ENCODE data around the gene ITIH5. TPM values are rescaled to one million over a fixed set of nuclear protein-coding genes. Genes with fewer than 3 reads are reported as not detected.

Gene ITIH5
- total and polyA plus RNA-seq, 9 of the 15 experiments (the other 6 are each of a cell fraction or from before 2014, with no cell fraction given) = 0.52 to 4.5 (median 2.6) TPM

DNA sequence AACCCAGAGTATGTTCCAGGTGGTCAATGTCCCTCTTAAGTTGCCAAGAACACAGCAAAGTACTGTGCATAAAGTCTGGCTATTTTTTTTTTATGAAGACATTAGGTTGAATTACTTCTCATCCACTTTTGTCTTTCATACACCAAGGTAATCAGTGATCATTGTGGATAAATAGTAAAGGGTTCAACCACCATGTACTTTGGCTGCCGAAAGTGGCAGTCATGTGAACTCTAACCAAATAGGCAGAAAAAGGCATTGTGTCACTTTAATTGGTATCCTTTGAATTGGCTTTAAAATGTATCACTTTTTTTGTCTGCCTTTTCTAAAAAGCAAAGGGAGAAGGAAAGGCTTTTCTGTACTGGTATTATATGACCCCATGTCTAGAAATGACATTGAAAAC lies 43.7 kb upstream of the ITIH5 start (continued):
- TF ChIP-seq MEIS2 (IDR thresholded peaks at IDR 0.05; ENCODE audit: partially characterized antibody) (no peak), HCFC1 (IDR thresholded peaks at IDR 0.05; ENCODE audit: low read depth, low read length) (no peak), ERF (CRISPR knock-in tag; IDR thresholded peaks at IDR 0.05) (no peak)

DNA sequence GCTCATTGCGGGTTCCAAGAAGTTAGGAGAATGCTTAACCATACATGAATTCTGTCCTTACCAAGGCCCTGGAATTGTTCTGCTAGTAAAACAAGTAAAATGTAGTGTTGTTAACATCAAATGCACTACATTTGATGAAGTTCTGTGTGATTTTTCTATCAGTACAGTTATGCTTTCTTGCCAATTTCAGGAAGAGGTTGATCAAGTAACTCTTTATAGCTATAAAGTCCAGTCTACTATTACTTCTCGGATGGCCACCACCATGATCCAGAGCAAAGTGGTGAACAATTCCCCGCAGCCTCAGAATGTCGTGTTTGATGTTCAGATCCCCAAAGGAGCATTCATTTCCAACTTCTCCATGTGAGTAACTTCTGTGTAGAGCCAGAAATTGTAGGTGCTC lies 42.1 kb upstream of the ITIH5 start:
- H4K20me1 ChIP-seq (replicated peaks; ENCODE audit: control insufficient read depth, insufficient read depth, low read length) = no peaks in the 10 kb centered on the region
- WGBS (ENCODE audit: insufficient coverage, low coverage, missing lambda C conversion rate) = 3% methylated on average over 4 of the region's 4 CpGs
- no TSS peak for BruUV-seq (replicated peaks)
- H3K9ac ChIP-seq (ENCODE audit: insufficient read depth in 1 of 2, low read depth in 2 of 2, low read length in 2 of 2) = no peak overlapping the region
- H3K27ac ChIP-seq (ENCODE audit: extremely low read depth, low read depth, low read length) = no peak overlapping the region
- H2AFZ ChIP-seq (ENCODE audit: low read depth, low read length) = no peak overlapping the region
- H3K79me2 ChIP-seq (ENCODE audit: control insufficient read depth, insufficient read depth, low read length) = no peaks in the 10 kb centered on the region
- H3K9me3 ChIP-seq (replicated peaks; ENCODE audit: control insufficient read depth, insufficient read depth, low read depth, low read length) = no peaks in the 10 kb centered on the region
- no peak overlapping the region for H3K4me3 ChIP-seq
- intact Hi-C loops (cut with micrococcal nuclease) = no loop called here
- ChIA-PET CTCF (ENCODE audit: low intra/inter-chr PET ratio) (no interaction called here), POLR2A (interaction anchor here (1.2 kb wide), 1 partner anchor 10 kb away, joined by 4 read pairs; no protein-coding TSS in a partner anchor)
- FAIRE-seq (no peak), ATAC-seq (no peak), DNase-seq (ENCODE audit: extremely low read depth in 1 of 4, low spot score in 3 of 4) (no peak)
- in situ Hi-C loops (cut with MboI) = no loop called here
- no peaks in the 10 kb centered on the region for H3K4me1 ChIP-seq (replicated peaks in 1 of 2; ENCODE audit: control insufficient read depth in 2 of 2, insufficient read depth in 2 of 2, low read length in 2 of 2)
- H3K9me1 ChIP-seq (ENCODE audit: control insufficient read depth, insufficient read depth, low read length) = no peaks in the 10 kb centered on the region
- peaks cover 21 to 27% of the 10 kb centered on the region in 2 experiments; a peak in 4 of 5 replicates for H3K27me3 ChIP-seq (ENCODE audit: control insufficient read depth in 2 of 2, insufficient read depth in 2 of 2, low read length in 2 of 2)
- H3K36me3 ChIP-seq (ENCODE audit: control insufficient read depth, insufficient read depth, low read length) = no peaks in the 10 kb centered on the region
- H3K4me2 ChIP-seq (ENCODE audit: insufficient read depth, low read length) = no peak overlapping the region
- TF ChIP-seq, protein P1, sequence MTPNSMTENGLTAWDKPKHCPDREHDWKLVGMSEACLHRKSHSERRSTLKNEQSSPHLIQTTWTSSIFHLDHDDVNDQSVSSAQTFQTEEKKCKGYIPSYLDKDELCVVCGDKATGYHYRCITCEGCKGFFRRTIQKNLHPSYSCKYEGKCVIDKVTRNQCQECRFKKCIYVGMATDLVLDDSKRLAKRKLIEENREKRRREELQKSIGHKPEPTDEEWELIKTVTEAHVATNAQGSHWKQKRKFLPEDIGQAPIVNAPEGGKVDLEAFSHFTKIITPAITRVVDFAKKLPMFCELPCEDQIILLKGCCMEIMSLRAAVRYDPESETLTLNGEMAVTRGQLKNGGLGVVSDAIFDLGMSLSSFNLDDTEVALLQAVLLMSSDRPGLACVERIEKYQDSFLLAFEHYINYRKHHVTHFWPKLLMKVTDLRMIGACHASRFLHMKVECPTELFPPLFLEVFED (CRISPR knock-in tag; conservative IDR thresholded peaks at IDR 0.05) = no peak
- TF ChIP-seq, protein P2, sequence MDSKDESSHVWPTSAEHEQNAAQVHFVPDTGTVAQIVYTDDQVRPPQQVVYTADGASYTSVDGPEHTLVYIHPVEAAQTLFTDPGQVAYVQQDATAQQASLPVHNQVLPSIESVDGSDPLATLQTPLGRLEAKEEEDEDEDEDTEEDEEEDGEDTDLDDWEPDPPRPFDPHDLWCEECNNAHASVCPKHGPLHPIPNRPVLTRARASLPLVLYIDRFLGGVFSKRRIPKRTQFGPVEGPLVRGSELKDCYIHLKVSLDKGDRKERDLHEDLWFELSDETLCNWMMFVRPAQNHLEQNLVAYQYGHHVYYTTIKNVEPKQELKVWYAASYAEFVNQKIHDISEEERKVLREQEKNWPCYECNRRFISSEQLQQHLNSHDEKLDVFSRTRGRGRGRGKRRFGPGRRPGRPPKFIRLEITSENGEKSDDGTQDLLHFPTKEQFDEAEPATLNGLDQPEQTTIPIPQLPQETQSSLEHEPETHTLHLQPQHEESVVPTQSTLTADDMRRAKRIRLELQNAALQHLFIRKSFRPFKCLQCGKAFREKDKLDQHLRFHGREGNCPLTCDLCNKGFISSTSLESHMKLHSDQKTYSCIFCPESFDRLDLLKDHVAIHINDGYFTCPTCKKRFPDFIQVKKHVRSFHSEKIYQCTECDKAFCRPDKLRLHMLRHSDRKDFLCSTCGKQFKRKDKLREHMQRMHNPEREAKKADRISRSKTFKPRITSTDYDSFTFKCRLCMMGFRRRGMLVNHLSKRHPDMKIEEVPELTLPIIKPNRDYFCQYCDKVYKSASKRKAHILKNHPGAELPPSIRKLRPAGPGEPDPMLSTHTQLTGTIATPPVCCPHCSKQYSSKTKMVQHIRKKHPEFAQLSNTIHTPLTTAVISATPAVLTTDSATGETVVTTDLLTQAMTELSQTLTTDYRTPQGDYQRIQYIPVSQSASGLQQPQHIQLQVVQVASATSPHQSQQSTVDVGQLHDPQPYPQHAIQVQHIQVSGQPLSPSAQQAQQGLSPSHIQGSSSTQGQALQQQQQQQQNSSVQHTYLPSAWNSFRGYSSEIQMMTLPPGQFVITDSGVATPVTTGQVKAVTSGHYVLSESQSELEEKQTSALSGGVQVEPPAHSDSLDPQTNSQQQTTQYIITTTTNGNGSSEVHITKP (IDR thresholded peaks at IDR 0.05; ENCODE audit: partially characterized antibody) = no peak
- TF ChIP-seq PHF20 (IDR thresholded peaks at IDR 0.05; ENCODE audit: partially characterized antibody) = no peak
- TF ChIP-seq, protein P3, sequence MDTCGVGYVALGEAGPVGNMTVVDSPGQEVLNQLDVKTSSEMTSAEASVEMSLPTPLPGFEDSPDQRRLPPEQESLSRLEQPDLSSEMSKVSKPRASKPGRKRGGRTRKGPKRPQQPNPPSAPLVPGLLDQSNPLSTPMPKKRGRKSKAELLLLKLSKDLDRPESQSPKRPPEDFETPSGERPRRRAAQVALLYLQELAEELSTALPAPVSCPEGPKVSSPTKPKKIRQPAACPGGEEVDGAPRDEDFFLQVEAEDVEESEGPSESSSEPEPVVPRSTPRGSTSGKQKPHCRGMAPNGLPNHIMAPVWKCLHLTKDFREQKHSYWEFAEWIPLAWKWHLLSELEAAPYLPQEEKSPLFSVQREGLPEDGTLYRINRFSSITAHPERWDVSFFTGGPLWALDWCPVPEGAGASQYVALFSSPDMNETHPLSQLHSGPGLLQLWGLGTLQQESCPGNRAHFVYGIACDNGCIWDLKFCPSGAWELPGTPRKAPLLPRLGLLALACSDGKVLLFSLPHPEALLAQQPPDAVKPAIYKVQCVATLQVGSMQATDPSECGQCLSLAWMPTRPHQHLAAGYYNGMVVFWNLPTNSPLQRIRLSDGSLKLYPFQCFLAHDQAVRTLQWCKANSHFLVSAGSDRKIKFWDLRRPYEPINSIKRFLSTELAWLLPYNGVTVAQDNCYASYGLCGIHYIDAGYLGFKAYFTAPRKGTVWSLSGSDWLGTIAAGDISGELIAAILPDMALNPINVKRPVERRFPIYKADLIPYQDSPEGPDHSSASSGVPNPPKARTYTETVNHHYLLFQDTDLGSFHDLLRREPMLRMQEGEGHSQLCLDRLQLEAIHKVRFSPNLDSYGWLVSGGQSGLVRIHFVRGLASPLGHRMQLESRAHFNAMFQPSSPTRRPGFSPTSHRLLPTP (IDR thresholded peaks at IDR 0.05; ENCODE audit: borderline replicate concordance, extremely low read depth, insufficient read length) = no peak
- TF ChIP-seq, protein P4, sequence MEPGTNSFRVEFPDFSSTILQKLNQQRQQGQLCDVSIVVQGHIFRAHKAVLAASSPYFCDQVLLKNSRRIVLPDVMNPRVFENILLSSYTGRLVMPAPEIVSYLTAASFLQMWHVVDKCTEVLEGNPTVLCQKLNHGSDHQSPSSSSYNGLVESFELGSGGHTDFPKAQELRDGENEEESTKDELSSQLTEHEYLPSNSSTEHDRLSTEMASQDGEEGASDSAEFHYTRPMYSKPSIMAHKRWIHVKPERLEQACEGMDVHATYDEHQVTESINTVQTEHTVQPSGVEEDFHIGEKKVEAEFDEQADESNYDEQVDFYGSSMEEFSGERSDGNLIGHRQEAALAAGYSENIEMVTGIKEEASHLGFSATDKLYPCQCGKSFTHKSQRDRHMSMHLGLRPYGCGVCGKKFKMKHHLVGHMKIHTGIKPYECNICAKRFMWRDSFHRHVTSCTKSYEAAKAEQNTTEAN (CRISPR knock-in tag; IDR thresholded peaks at IDR 0.05) = no peak
- TF ChIP-seq IFI16 (CRISPR knock-in tag; IDR thresholded peaks at IDR 0.05) = no peak
